ENCODE data around the gene SH3BP5. TPM values are rescaled to one million over a fixed set of nuclear protein-coding genes. Genes with fewer than 3 reads are reported as not detected.

SH3BP5 gene
- polyA plus RNA-seq, 1 of the 3 experiments (the other 2 are of a cell fraction) = 29.5 TPM

DNA sequence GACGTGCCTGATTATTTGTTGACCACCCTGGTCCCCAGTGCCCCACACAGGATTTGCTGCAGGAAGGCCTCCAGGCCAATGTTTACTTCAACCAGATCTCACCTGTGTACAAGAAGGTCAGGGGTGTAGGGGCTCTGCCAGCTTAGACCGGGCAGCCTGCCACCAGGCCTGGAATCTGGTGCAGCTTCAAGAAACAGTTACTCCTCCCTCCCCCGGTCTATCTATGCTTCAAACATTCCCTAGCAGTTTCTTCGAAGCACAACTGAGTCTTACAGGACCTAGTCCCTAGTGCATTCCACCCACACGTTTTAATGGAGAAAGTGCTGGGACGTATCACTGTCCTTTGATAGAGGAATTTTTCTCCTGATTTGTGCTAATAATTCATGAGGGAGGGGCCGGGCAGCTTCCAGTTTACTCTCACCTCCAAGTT lies 8.0 kb downstream of the SH3BP5 start:
- H4K20me1 ChIP-seq (ENCODE audit: insufficient read depth) = no peaks in the 10 kb centered on the region; the same call in 1 of the 2 replicates
- H3K79me2 ChIP-seq (ENCODE audit: insufficient read depth) = peaks cover 19% of the 10 kb centered on the region; the same call in 1 of the 2 replicates
- POLR2A ChIA-PET = no interaction called here
- peaks cover 21% of the 10 kb centered on the region for H3F3A ChIP-seq (replicated peaks; ENCODE audit: insufficient read depth)
- no peak for DNase-seq
- peaks cover 0 to 4% of the 10 kb centered on the region in 2 experiments for H3K36me3 ChIP-seq (replicated peaks in 1 of 2; ENCODE audit: control insufficient read depth in 1 of 2, insufficient read depth in 2 of 2, low read length in 1 of 2)
- no peaks in the 10 kb centered on the region for H3K27me3 ChIP-seq (ENCODE audit: insufficient read depth)
- H3K27ac ChIP-seq (ENCODE audit: low read depth in 2 of 2, low read length in 1 of 2) = peak overlapping the region; percentile 6 to 52; a peak in 2 of 4 replicates
- peaks cover 25 to 39% of the 10 kb centered on the region in 2 experiments; a peak in 2 of 4 replicates for H3K4me1 ChIP-seq (ENCODE audit: control insufficient read depth in 1 of 2, insufficient read depth in 2 of 2, low read depth in 1 of 2, low read length in 1 of 2)
- no peaks in the 10 kb centered on the region for H3K9me2 ChIP-seq
- no peaks in the 10 kb centered on the region for H3K9me3 ChIP-seq
- no peak overlapping the region for H3K9ac ChIP-seq
- CTCF ChIA-PET = interaction anchor here (0.7 to 8.3 kb wide), 4 partner anchors 12 to 219 kb away, joined by 3 to 59 read pairs (median 5); no protein-coding TSS in a partner anchor
- TF ChIP-seq SMC3 (IDR thresholded peaks at IDR 0.05; ENCODE audit: low read depth, low read length) = no peak
- no peak overlapping the region for H3K4me2 ChIP-seq
- no peak overlapping the region for H2AFZ ChIP-seq (ENCODE audit: low read depth)
- 77% methylated on average over 7 of the region's 7 CpGs for WGBS (ENCODE audit: low lambda C conversion rate)
- no peak overlapping the region for H3K4me3 ChIP-seq (ENCODE audit: low read depth in 2 of 2, low read length in 1 of 2)

DNA sequence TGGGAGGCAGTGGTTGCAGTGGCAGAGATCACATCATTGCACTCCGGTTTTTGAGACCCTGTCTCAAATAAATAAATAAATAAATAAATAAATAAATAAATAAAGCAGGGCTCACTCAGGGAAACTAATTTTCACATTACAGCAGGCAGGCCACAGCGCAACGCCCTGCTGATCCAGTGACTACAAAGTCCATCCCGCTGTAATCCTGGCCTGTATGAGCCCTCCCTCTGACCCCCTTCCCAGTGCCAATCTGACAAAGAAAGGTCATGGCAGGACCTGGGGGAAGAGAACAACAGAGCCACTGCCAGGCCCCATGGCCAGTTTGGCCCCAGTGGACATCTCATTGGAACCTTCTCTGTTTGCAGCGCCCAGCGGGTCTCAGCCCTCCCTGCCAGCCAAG lies 9.3 kb downstream of the SH3BP5 start:
- no peak overlapping the region for H3K27ac ChIP-seq (ENCODE audit: low read depth in 2 of 2, low read length in 1 of 2)
- WGBS (ENCODE audit: low lambda C conversion rate) = 92% methylated on average over 6 of the region's 6 CpGs
- no peaks in the 10 kb centered on the region for H3K9me2 ChIP-seq
- H3F3A ChIP-seq (replicated peaks; ENCODE audit: insufficient read depth) = peaks cover 21% of the 10 kb centered on the region
- H3K27me3 ChIP-seq (ENCODE audit: insufficient read depth) = no peaks in the 10 kb centered on the region
- no peaks in the 10 kb centered on the region; the same call in 1 of the 2 replicates for H4K20me1 ChIP-seq (ENCODE audit: insufficient read depth)
- peaks cover 28% of the 10 kb centered on the region; the same call in 1 of the 2 replicates for H3K79me2 ChIP-seq (ENCODE audit: insufficient read depth)
- no peaks in the 10 kb centered on the region for H3K9me3 ChIP-seq
- peaks cover 24 to 42% of the 10 kb centered on the region in 2 experiments; a peak in 2 of 4 replicates for H3K4me1 ChIP-seq (ENCODE audit: control insufficient read depth in 1 of 2, insufficient read depth in 2 of 2, low read depth in 1 of 2, low read length in 1 of 2)
- H3K4me2 ChIP-seq = no peak overlapping the region
- CTCF ChIA-PET = no interaction called here
- no peaks in the 10 kb centered on the region for H3K36me3 ChIP-seq (replicated peaks in 1 of 2; ENCODE audit: control insufficient read depth in 1 of 2, insufficient read depth in 2 of 2, low read length in 1 of 2)
- no peak for DNase-seq
- TF ChIP-seq ELF1 (IDR thresholded peaks at IDR 0.05) (no peak), MXI1 (IDR thresholded peaks at IDR 0.05; ENCODE audit: low read depth, low read length) (no peak)
- TF ChIP-seq, protein P1, sequence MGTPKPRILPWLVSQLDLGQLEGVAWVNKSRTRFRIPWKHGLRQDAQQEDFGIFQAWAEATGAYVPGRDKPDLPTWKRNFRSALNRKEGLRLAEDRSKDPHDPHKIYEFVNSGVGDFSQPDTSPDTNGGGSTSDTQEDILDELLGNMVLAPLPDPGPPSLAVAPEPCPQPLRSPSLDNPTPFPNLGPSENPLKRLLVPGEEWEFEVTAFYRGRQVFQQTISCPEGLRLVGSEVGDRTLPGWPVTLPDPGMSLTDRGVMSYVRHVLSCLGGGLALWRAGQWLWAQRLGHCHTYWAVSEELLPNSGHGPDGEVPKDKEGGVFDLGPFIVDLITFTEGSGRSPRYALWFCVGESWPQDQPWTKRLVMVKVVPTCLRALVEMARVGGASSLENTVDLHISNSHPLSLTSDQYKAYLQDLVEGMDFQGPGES (IDR thresholded peaks at IDR 0.05; ENCODE audit: low read depth, low read length) = no peak
- H2AFZ ChIP-seq (ENCODE audit: low read depth) = no peak overlapping the region
- POLR2A ChIA-PET = no interaction called here
- H3K9ac ChIP-seq = no peak overlapping the region
- H3K4me3 ChIP-seq (ENCODE audit: low read depth in 2 of 2, low read length in 1 of 2) = no peak overlapping the region

DNA sequence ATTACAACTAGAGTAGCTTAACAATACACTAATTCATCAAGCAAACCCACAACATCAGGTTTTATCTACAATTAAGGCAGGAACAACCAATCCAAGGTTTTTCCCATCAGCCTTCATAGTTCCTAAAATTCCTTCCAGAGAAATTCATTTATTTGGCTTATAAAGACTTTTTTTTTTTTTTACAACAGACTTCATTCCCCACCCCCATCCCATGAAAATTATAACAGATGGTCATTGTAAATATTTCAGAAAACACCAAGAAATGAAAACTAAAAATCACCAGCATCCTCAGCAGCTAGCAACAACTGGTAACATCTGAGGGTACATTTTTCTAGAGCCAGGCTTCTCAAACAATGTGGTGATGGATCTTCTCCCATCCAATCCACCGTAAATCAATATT lies 11.0 kb downstream of the SH3BP5 start:
- ChIA-PET CTCF (interaction anchor here (1.1 to 2.9 kb wide), 4 partner anchors 15 to 212 kb away, joined by 3 to 10 read pairs (median 3); no protein-coding TSS in a partner anchor), POLR2A (no interaction called here)
- H3K27me3 ChIP-seq (ENCODE audit: insufficient read depth) = no peaks in the 10 kb centered on the region
- WGBS (ENCODE audit: low lambda C conversion rate) = 96% methylated on average over 1 of the region's 1 CpG
- no peak overlapping the region for H3K27ac ChIP-seq (ENCODE audit: low read depth in 2 of 2, low read length in 1 of 2)
- H3K9me2 ChIP-seq = no peaks in the 10 kb centered on the region
- no peak overlapping the region for H2AFZ ChIP-seq (ENCODE audit: low read depth)
- no peaks in the 10 kb centered on the region for H3K9me3 ChIP-seq
- DNase-seq = no peak
- H3K4me2 ChIP-seq = no peak overlapping the region
- H3K4me3 ChIP-seq (ENCODE audit: low read depth in 2 of 2, low read length in 1 of 2) = no peak overlapping the region
- H3K4me1 ChIP-seq (ENCODE audit: control insufficient read depth in 1 of 2, insufficient read depth in 2 of 2, low read depth in 1 of 2, low read length in 1 of 2) = peaks cover 20 to 54% of the 10 kb centered on the region in 2 experiments; a peak in 2 of 4 replicates
- H3K36me3 ChIP-seq (replicated peaks in 1 of 2; ENCODE audit: control insufficient read depth in 1 of 2, insufficient read depth in 2 of 2, low read length in 1 of 2) = no peaks in the 10 kb centered on the region
- peaks cover 26% of the 10 kb centered on the region for H3F3A ChIP-seq (replicated peaks; ENCODE audit: insufficient read depth)
- peaks cover 24% of the 10 kb centered on the region; the same call in 1 of the 2 replicates for H3K79me2 ChIP-seq (ENCODE audit: insufficient read depth)
- no peak overlapping the region for H3K9ac ChIP-seq
- no peaks in the 10 kb centered on the region; the same call in 1 of the 2 replicates for H4K20me1 ChIP-seq (ENCODE audit: insufficient read depth)
- TF ChIP-seq, protein P2, sequence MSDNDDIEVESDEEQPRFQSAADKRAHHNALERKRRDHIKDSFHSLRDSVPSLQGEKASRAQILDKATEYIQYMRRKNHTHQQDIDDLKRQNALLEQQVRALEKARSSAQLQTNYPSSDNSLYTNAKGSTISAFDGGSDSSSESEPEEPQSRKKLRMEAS (IDR thresholded peaks at IDR 0.05; ENCODE audit: low read depth) = no peak
- TF ChIP-seq, protein P3, sequence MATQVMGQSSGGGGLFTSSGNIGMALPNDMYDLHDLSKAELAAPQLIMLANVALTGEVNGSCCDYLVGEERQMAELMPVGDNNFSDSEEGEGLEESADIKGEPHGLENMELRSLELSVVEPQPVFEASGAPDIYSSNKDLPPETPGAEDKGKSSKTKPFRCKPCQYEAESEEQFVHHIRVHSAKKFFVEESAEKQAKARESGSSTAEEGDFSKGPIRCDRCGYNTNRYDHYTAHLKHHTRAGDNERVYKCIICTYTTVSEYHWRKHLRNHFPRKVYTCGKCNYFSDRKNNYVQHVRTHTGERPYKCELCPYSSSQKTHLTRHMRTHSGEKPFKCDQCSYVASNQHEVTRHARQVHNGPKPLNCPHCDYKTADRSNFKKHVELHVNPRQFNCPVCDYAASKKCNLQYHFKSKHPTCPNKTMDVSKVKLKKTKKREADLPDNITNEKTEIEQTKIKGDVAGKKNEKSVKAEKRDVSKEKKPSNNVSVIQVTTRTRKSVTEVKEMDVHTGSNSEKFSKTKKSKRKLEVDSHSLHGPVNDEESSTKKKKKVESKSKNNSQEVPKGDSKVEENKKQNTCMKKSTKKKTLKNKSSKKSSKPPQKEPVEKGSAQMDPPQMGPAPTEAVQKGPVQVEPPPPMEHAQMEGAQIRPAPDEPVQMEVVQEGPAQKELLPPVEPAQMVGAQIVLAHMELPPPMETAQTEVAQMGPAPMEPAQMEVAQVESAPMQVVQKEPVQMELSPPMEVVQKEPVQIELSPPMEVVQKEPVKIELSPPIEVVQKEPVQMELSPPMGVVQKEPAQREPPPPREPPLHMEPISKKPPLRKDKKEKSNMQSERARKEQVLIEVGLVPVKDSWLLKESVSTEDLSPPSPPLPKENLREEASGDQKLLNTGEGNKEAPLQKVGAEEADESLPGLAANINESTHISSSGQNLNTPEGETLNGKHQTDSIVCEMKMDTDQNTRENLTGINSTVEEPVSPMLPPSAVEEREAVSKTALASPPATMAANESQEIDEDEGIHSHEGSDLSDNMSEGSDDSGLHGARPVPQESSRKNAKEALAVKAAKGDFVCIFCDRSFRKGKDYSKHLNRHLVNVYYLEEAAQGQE (IDR thresholded peaks at IDR 0.05; ENCODE audit: low read depth, low read length) = no peak
- TF ChIP-seq, protein P4, sequence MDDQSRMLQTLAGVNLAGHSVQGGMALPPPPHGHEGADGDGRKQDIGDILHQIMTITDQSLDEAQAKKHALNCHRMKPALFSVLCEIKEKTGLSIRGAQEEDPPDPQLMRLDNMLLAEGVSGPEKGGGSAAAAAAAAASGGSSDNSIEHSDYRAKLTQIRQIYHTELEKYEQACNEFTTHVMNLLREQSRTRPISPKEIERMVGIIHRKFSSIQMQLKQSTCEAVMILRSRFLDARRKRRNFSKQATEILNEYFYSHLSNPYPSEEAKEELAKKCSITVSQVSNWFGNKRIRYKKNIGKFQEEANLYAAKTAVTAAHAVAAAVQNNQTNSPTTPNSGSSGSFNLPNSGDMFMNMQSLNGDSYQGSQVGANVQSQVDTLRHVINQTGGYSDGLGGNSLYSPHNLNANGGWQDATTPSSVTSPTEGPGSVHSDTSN (IDR thresholded peaks at IDR 0.05) = no peak
- TF ChIP-seq, protein P5, sequence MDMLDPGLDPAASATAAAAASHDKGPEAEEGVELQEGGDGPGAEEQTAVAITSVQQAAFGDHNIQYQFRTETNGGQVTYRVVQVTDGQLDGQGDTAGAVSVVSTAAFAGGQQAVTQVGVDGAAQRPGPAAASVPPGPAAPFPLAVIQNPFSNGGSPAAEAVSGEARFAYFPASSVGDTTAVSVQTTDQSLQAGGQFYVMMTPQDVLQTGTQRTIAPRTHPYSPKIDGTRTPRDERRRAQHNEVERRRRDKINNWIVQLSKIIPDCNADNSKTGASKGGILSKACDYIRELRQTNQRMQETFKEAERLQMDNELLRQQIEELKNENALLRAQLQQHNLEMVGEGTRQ (IDR thresholded peaks at IDR 0.05; ENCODE audit: borderline replicate concordance, low read depth, low read length) = no peak
- TF ChIP-seq, protein P6, sequence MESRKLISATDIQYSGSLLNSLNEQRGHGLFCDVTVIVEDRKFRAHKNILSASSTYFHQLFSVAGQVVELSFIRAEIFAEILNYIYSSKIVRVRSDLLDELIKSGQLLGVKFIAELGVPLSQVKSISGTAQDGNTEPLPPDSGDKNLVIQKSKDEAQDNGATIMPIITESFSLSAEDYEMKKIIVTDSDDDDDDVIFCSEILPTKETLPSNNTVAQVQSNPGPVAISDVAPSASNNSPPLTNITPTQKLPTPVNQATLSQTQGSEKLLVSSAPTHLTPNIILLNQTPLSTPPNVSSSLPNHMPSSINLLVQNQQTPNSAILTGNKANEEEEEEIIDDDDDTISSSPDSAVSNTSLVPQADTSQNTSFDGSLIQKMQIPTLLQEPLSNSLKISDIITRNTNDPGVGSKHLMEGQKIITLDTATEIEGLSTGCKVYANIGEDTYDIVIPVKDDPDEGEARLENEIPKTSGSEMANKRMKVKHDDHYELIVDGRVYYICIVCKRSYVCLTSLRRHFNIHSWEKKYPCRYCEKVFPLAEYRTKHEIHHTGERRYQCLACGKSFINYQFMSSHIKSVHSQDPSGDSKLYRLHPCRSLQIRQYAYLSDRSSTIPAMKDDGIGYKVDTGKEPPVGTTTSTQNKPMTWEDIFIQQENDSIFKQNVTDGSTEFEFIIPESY (IDR thresholded peaks at IDR 0.05; ENCODE audit: borderline replicate concordance, low read depth) = no peak
